Uterus (tissue), 4 donors: ENCODE results near the gene CYP4F3. TPM values are rescaled to one million over a fixed set of nuclear protein-coding genes. Genes with fewer than 3 reads are reported as not detected.
A peak's percentile ranks its signal among the peaks of the same experiment; 100 is the strongest.

Source experiments
- DNase-seq, 2 donors: peaks; one replicate each; pipeline ENCODE4 v3.0.0-alpha.2; 2019 to 2020
- H3K27ac ChIP-seq, 2 donors: fragments of 200-600 bp; sonication (generic); 1 replicate in 1 of 2; 2 replicates in 1 of 2; pipeline ENCODE4 v1.5.1; 2016 to 2018
- H3K27me3 ChIP-seq, 2 donors: fragments of 200-600 bp; sonication (generic); one replicate each; pipeline ENCODE4 v1.5.1; 2018 to 2019; ENCODE audit warnings: control low read depth in 1 of 2
- H3K36me3 ChIP-seq, 2 donors: fragments of 200-600 bp; sonication (generic); one replicate each; pipeline ENCODE4 v1.5.1; 2019; ENCODE audit warnings: control low read depth in 1 of 2
- H3K4me1 ChIP-seq, 2 donors: fragments of 200-600 bp; sonication (generic); one replicate each; pipeline ENCODE4 v1.5.1; 2018 to 2019; ENCODE audit warnings: control low read depth in 1 of 2
- H3K4me3 ChIP-seq, 2 donors: fragments of 200-600 bp; sonication (generic); 1 replicate in 1 of 2; 2 replicates in 1 of 2; pipeline ENCODE4 v1.5.1; 2018 to 2019; ENCODE audit warnings: mild to moderate bottlenecking in 1 of 2
- H3K9me3 ChIP-seq, 2 donors: fragments of 200-600 bp; sonication (generic); one replicate each; pipeline ENCODE4 v1.5.1; 2019; ENCODE audit warnings: control low read depth in 1 of 2
- CTCF ChIP-seq, 4 experiments: fragments of 200-600 bp in 2 of 4; fragments of 450-650 bp in 2 of 4; sonication (generic) in 2 of 4; IDR thresholded peaks; one replicate each; pipeline ENCODE4 v1.5.1; 2016 to 2019; ENCODE audit warnings: antibody characterized with exemption in 4 of 4, mild to moderate bottlenecking in 2 of 4, moderate library complexity in 1 of 4
- POLR2A ChIP-seq, 2 donors: fragments of 450-650 bp; IDR thresholded peaks; one replicate each; pipeline ENCODE4 v1.6.1; 2016; ENCODE audit warnings: antibody characterized with exemption in 2 of 2, mild to moderate bottlenecking in 1 of 2, moderate library complexity in 1 of 2
- intact Hi-C: fragments of 100-400 bp; cut with DNase I; formaldehyde crosslinking; loops from one replicate; pipeline ENCODE4 v1.15.1; 2023; ENCODE audit warnings: low total_unique reads
- small RNA-seq: library from RNA; depleted of rRNA; stranded (forward); fragments of <200 nt; gene quantifications from one replicate; pipeline ENCODE3, GENCODE V24; 2016
- total RNA-seq, 4 donors: library from RNA; depleted of rRNA in 3 of 4; stranded (reverse); fragments of >200 nt in 3 of 4; gene quantifications; one replicate each; pipeline versions ENCODE4 v1.1.0 to v1.2.4, GENCODE V29; 2014 to 2023
- donor health status: DM: yes; HTN: yes; CAD: no.

The CYP4F3 gene
- total RNA-seq, 4 donors from 2014 or later: 0.41 to 0.70 TPM; not detected in 2

- no peak overlapping the region for H3K4me3 ChIP-seq
- no peaks in the 10 kb centered on the region for H3K4me1 ChIP-seq
- intact Hi-C loops: no loop called here
- TF ChIP-seq POLR2A (IDR thresholded peaks at IDR 0.05) (no peak), CTCF (IDR thresholded peaks at IDR 0.05) (no peak)
- no peak overlapping the region for H3K27ac ChIP-seq
- no peak for DNase-seq
- no peaks in the 10 kb centered on the region for H3K36me3 ChIP-seq
- no peaks in the 10 kb centered on the region for H3K27me3 ChIP-seq
- H3K9me3 ChIP-seq: peaks cover 0 to 4% of the 10 kb centered on the region in 2 donors
Measured at GRCh38 chr19:15696654-15697194, 56.0 kb downstream of the CYP4F3 start.

GRCh38 chr19:15701757-15702533 is 61.2 kb downstream of the CYP4F3 start:
- no peak for DNase-seq
- Histone ChIP-seq H3K9me3 (no peaks in the 10 kb centered on the region), H3K4me3 (no peak overlapping the region), H3K4me1 (no peaks in the 10 kb centered on the region), H3K27ac (no peak overlapping the region), H3K36me3 (no peaks in the 10 kb centered on the region), H3K27me3 (no peaks in the 10 kb centered on the region)
- TF ChIP-seq POLR2A (IDR thresholded peaks at IDR 0.05): no peak
- TF ChIP-seq CTCF (IDR thresholded peaks at IDR 0.05): no peak
- intact Hi-C loops: no loop called here

GRCh38 chr19:15702534-15702930 is 61.8 kb downstream of the CYP4F3 start:
- no peak overlapping the region for H3K27ac ChIP-seq
- peak; percentile 60 to 67 for DNase-seq
- H3K36me3 ChIP-seq: no peaks in the 10 kb centered on the region
- no peaks in the 10 kb centered on the region for H3K27me3 ChIP-seq
- no peak overlapping the region for H3K4me3 ChIP-seq
- intact Hi-C loops: no loop called here
- no peaks in the 10 kb centered on the region for H3K4me1 ChIP-seq
- no peaks in the 10 kb centered on the region for H3K9me3 ChIP-seq
- TF ChIP-seq POLR2A (IDR thresholded peaks at IDR 0.05) (no peak), CTCF (IDR thresholded peaks at IDR 0.05) (no peak)

Small RNA genes lying within 50 kb of the gene (small RNA-seq; reads per million reads assigned to genes)
- gene AD000091.1: not detected

Other genes starting within 250 kb of the CYP4F3 start
- 100 to 1,000 TPM in 2 of 4 donors, 10 to 100 TPM in 2; 82.4 to 157 (median 117) TPM for gene AKAP8L, start 221.9 kb upstream of the CYP4F3 start, total RNA-seq
- 10 to 100 TPM in 1 of 4 donors, 1 to 10 TPM in 3; 6.5 to 53.9 (median 8.5) TPM for gene WIZ, start 190.9 kb upstream of the CYP4F3 start, total RNA-seq
- 1 to 10 TPM in 2 of 4 donors, under 1 TPM in 1, not detected in 1; 0.51 to 4.3 (median 1.1) TPM for gene RASAL3, start 176.4 kb upstream of the CYP4F3 start, total RNA-seq
- not detected for gene PGLYRP2, start 161.4 kb upstream of the CYP4F3 start, total RNA-seq
- not detected for gene CYP4F22, start 132.4 kb upstream of the CYP4F3 start, total RNA-seq
- gene CYP4F8, start 25.7 kb upstream of the CYP4F3 start, total RNA-seq: 1 to 10 TPM in 1 of 4 donors, not detected in 3; 1.5 TPM
- 10 to 100 TPM; 13.5 to 41.5 (median 26.5) TPM for gene CYP4F12, start 32.2 kb downstream of the CYP4F3 start, total RNA-seq
- gene OR10H2, start 87.1 kb downstream of the CYP4F3 start, total RNA-seq: not detected
- gene OR10H3, start 97.1 kb downstream of the CYP4F3 start, total RNA-seq: not detected
- gene OR10H5, start 146.8 kb downstream of the CYP4F3 start, total RNA-seq: not detected
- not detected for gene OR10H1, start 174.8 kb downstream of the CYP4F3 start, total RNA-seq